Left lung (tissue), 10 donors: ENCODE results near the gene KDM8. TPM values are rescaled to one million over a fixed set of nuclear protein-coding genes. Genes with fewer than 3 reads are reported as not detected.

Experiments used
- ATAC-seq: fragments of 200-7000 bp; cut with Tn5 transposase; one replicate; pipeline ENCODE4 v1.9.1; 2020; ENCODE audit warnings: moderate library complexity
- DNase-seq, 4 donors: peaks; one replicate each; pipeline ENCODE4 v3.0.0-alpha.2; 2013 to 2020
- H3K27ac ChIP-seq, 2 donors: fragments of 200-600 bp; sonication (generic) in 1 of 2; one replicate each; pipeline versions ENCODE4 v1.5.0 to v1.8.0; 2020 to 2021
- H3K27me3 ChIP-seq, 2 donors: fragments of 200-600 bp; sonication (generic) in 1 of 2; one replicate each; pipeline versions ENCODE4 v1.5.0 to v1.8.0; 2020 to 2021
- H3K36me3 ChIP-seq, 2 donors: fragments of 200-600 bp; sonication (generic) in 1 of 2; one replicate each; pipeline versions ENCODE4 v1.5.0 to v1.8.0; 2020 to 2021
- H3K4me1 ChIP-seq, 2 donors: fragments of 200-600 bp; one replicate each; pipeline ENCODE4 v1.8.0; 2021
- H3K4me3 ChIP-seq, 2 donors: fragments of 200-600 bp; sonication (generic) in 1 of 2; one replicate each; pipeline versions ENCODE4 v1.5.0 to v1.8.0; 2020 to 2021; ENCODE audit warnings: mild to moderate bottlenecking in 1 of 2
- H3K9me3 ChIP-seq, 2 donors: fragments of 200-600 bp; sonication (generic) in 1 of 2; one replicate each; pipeline versions ENCODE4 v1.5.0 to v1.8.0; 2020 to 2021
- intact Hi-C, 2 donors: fragments of 100-400 bp; cut with DNase I; formaldehyde crosslinking; loops; one replicate each; pipeline versions ENCODE4 v1.11.2 to v1.14.2; 2022
- polyA plus RNA-seq, 6 donors: library from polyadenylated mRNA; unstranded; fragments of 120-200 nt; gene quantifications; one replicate each; pipeline ENCODE4 v1.2.1, GENCODE V29; 2013; ENCODE audit not compliant: insufficient read length in 6 of 6
- total RNA-seq, 2 donors: library from RNA; stranded (reverse); fragmentation: NEBNext Ultra II Directional; extraction: Animal tissue kit (Norgen Biotek cat#: 25700); gene quantifications; one replicate each; pipeline ENCODE4 v1.2.1, GENCODE V29; 2021
- TF ChIP-seq, protein P1 (sequence below), 2 donors: fragments of 200-600 bp; sonication (generic) in 1 of 2; IDR thresholded peaks; one replicate each; pipeline versions ENCODE4 v1.5.0 to v1.8.0; 2021; ENCODE audit warnings: antibody characterized with exemption in 2 of 2
- donor health status: DM: no; HTN: yes; CAD: no.
- donor health status: DM: no; HTN: no; CAD: no.

KDM8 gene
- total and polyA plus RNA-seq, 8 donors = 5.2 to 9.9 (median 8.8) TPM

DNA sequence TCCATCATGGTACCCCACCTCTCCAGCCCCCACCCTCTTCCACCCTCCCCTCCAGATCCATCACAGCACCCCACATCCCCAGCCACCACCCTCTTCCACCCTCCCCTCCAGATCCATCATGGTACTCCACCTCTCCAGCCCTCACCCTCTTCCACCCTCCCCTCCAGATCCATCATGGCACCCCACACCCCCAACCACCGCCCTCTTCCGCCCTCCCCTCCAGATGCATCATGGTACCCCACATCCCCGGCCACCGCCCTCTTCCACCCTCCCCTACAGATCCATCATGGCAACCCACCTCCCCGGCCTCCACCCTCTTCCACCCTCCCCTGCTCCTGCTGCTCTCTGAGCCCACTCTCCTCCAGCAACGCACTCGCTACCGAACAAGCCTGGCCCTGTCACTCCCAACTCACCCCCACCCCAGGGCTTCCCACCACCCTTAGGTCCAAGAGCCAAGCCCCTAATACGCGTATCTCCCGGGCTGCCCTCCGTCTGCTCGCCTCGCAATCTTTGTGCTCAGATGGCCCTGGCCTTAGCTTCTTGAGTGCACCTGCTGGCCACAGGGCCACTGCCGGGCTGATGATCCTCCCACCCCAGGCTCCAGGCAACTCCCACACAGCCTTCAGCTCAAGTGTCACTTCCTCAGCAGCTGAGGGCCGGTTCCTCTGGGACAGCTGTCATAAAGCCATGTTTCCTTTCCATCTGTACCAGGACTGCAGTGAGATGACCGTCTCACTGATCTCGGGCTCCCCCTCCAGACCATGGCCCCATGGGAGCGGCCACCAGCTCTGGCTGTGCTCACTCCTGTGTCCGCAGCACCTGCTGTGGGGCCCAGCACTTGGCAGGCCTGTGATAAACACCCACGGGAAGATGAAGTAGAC is 25.5 kb downstream of the KDM8 start:
- Histone ChIP-seq H3K9me3 (no peaks in the 10 kb centered on the region), H3K27ac (no peak overlapping the region), H3K4me1 (peaks cover 0 to 14% of the 10 kb centered on the region in 2 donors), H3K4me3 (no peak overlapping the region), H3K36me3 (peaks cover 0 to 71% of the 10 kb centered on the region in 2 donors), H3K27me3 (no peaks in the 10 kb centered on the region)
- ATAC-seq = peak; percentile 6
- peak in 1 of 4 donors; percentile 59 for DNase-seq
- intact Hi-C loops = no loop called here
- TF ChIP-seq, protein P1, sequence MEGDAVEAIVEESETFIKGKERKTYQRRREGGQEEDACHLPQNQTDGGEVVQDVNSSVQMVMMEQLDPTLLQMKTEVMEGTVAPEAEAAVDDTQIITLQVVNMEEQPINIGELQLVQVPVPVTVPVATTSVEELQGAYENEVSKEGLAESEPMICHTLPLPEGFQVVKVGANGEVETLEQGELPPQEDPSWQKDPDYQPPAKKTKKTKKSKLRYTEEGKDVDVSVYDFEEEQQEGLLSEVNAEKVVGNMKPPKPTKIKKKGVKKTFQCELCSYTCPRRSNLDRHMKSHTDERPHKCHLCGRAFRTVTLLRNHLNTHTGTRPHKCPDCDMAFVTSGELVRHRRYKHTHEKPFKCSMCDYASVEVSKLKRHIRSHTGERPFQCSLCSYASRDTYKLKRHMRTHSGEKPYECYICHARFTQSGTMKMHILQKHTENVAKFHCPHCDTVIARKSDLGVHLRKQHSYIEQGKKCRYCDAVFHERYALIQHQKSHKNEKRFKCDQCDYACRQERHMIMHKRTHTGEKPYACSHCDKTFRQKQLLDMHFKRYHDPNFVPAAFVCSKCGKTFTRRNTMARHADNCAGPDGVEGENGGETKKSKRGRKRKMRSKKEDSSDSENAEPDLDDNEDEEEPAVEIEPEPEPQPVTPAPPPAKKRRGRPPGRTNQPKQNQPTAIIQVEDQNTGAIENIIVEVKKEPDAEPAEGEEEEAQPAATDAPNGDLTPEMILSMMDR (IDR thresholded peaks at IDR 0.05) = no peak

GRCh38 chr16:27229891-27230470 is 26.7 kb downstream of the KDM8 start:
- H3K4me1 ChIP-seq = peaks cover 0 to 25% of the 10 kb centered on the region in 2 donors
- H3K36me3 ChIP-seq = peaks cover 0 to 63% of the 10 kb centered on the region in 2 donors
- intact Hi-C loops = loop anchor here in 1 of 2 donors (5.0 kb wide), 1 partner anchor 137 kb away; no protein-coding TSS in a partner anchor
- no peaks in the 10 kb centered on the region for H3K9me3 ChIP-seq
- no peak overlapping the region for H3K4me3 ChIP-seq
- TF ChIP-seq, protein P1 (IDR thresholded peaks at IDR 0.05) = no peak
- ATAC-seq (no peak), DNase-seq (peak in 1 of 4 donors; percentile 37)
- H3K27ac ChIP-seq = no peak overlapping the region
- no peaks in the 10 kb centered on the region for H3K27me3 ChIP-seq

DNA sequence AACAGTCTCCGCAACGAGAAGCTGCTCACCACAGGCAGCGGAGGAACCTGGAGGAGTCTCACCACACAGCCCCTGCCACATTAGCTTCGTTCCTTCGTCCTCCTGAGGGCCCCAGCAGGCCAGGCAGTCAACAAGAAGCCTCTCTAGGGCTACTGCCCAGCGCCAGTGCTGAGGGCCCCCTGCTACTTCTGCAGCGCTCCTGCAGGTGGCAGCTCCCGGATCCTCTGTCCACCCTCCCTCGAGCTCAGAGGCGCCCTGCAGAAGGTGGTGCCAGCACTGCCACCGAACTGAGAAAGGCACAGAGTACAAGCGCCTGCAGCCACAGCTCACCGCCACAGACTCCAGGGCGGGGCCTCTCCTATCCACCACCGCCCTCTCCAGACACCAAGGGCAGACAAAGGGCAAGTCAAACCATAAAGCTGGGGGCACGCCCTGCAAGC is 27.3 kb downstream of the KDM8 start:
- no peaks in the 10 kb centered on the region for H3K27me3 ChIP-seq
- intact Hi-C loops = loop anchor here in 1 of 2 donors (5.0 kb wide), 1 partner anchor 137 kb away; no protein-coding TSS in a partner anchor
- TF ChIP-seq, protein P1 (IDR thresholded peaks at IDR 0.05) = no peak
- ATAC-seq = no peak
- peaks cover 5 to 31% of the 10 kb centered on the region in 2 donors for H3K4me1 ChIP-seq
- no peaks in the 10 kb centered on the region for H3K9me3 ChIP-seq
- peaks cover 0 to 57% of the 10 kb centered on the region in 2 donors for H3K36me3 ChIP-seq
- H3K4me3 ChIP-seq = no peak overlapping the region
- no peak overlapping the region for H3K27ac ChIP-seq
- DNase-seq = peak in 1 of 4 donors; percentile 71

- Histone ChIP-seq H3K27me3 (no peaks in the 10 kb centered on the region), H3K4me3 (no peak overlapping the region), H3K9me3 (no peaks in the 10 kb centered on the region), H3K36me3 (peaks cover 0 to 47% of the 10 kb centered on the region in 2 donors), H3K27ac (no peak overlapping the region), H3K4me1 (peaks cover 12 to 42% of the 10 kb centered on the region in 2 donors)
- DNase-seq = peak in 1 of 4 donors; percentile 27
- TF ChIP-seq, protein P1 (IDR thresholded peaks at IDR 0.05) = no peak
- ATAC-seq = no peak
- intact Hi-C loops = loop anchor here in 1 of 2 donors (5.0 kb wide), 1 partner anchor 136 kb away; no protein-coding TSS in a partner anchor
These were observed 28.4 kb downstream of the KDM8 start for GRCh38 chr16:27231692-27232060.
